ENCODE data around the gene MRFAP1L1.

- TF ChIP-seq POLR2A (IDR thresholded peaks at IDR 0.05) = no peak
- TF ChIP-seq CTCF (IDR thresholded peaks at IDR 0.05) = no peak
- no peak for TF ChIP-seq EP300 (IDR thresholded peaks at IDR 0.05)
- no peak for TF ChIP-seq POLR2AphosphoS5 (IDR thresholded peaks at IDR 0.05)
Measured at GRCh38 chr4:6668391-6668790, 41.3 kb downstream of the MRFAP1L1 start.

Data from upper lobe of left lung (tissue), 4 donors.